IMR-90 (cell line): ENCODE data around the gene P2RX5. TPM values are rescaled to one million over a fixed set of nuclear protein-coding genes. Genes with fewer than 3 reads are reported as not detected.

ENCODE experiments used
- ATAC-seq: fragments of 200-7000 bp; cut with Tn5 transposase; 2 replicates; pipeline ENCODE4 v1.9.1; 2020; ENCODE audit warnings: low read depth, mild to moderate bottlenecking, moderate library complexity
- BruUV-seq: library from RNA; stranded (reverse); fragments of 400-500 nt; replicated peaks from 2 replicates; lab custom pipeline; 2021; lab: Mats Ljungman, UMichigan
- CTCF ChIA-PET: fragments of 300-600 bp; formaldehyde crosslinking; extraction: SDS; loops from one replicate; lab custom pipeline; 2021; ENCODE audit warnings: antibody characterized with exemption; lab: Yijun Ruan, JAX
- POLR2A ChIA-PET: fragments of 300-600 bp; sonication (Branson Sonifier 250); formaldehyde crosslinking; loops from one replicate; lab custom pipeline; 2022; ENCODE audit warnings: antibody characterized with exemption; ENCODE audit not compliant: unreplicated experiment; lab: Charles Lee
- DNase-seq: peaks from one replicate; pipeline ENCODE4 v3.0.0; 2013
- H2AFZ ChIP-seq: replicated peaks from 2 replicates; pipeline ENCODE3; 2013; ENCODE audit warnings: low read length, mild to moderate bottlenecking; ENCODE audit not compliant: poor library complexity
- H2AK5ac ChIP-seq: 2 replicates; pipeline ENCODE4 v1.6.1; 2013; ENCODE audit warnings: low read depth, low read length, inconsistent platforms
- H2AK9ac ChIP-seq: replicated peaks from 2 replicates; pipeline ENCODE3; 2013; ENCODE audit warnings: mild to moderate bottlenecking, low read depth, low read length, moderate library complexity; ENCODE audit not compliant: poor library complexity
- H2BK120ac ChIP-seq: 2 replicates; pipeline ENCODE4 v1.6.1; 2013; ENCODE audit warnings: low read depth, low read length, inconsistent platforms
- H2BK15ac ChIP-seq: 3 replicates; pipeline ENCODE4 v1.6.1; 2013; ENCODE audit warnings: low read depth, low read length, inconsistent platforms
- H2BK20ac ChIP-seq: 2 replicates; pipeline ENCODE4 v1.6.1; 2013; ENCODE audit warnings: low read depth, mild to moderate bottlenecking, inconsistent platforms, low read length, moderate library complexity
- H2BK5ac ChIP-seq: 2 replicates; pipeline ENCODE4 v1.6.1; 2013; ENCODE audit warnings: mild to moderate bottlenecking, low read depth, low read length, inconsistent platforms; ENCODE audit not compliant: poor library complexity, severe bottlenecking
- H3K14ac ChIP-seq: replicated peaks from 2 replicates; pipeline ENCODE4 v1.6.1; 2013; ENCODE audit warnings: low read depth, low read length, inconsistent platforms
- H3K18ac ChIP-seq: 2 replicates; pipeline ENCODE4 v1.6.1; 2013; ENCODE audit warnings: low read depth, low read length, control low read depth
- H3K23ac ChIP-seq: 2 replicates; pipeline ENCODE4 v1.6.1; 2013; ENCODE audit warnings: low read depth, low read length, inconsistent platforms
- H3K27ac ChIP-seq: 2 replicates; pipeline ENCODE4 v1.5.1; 2013; ENCODE audit warnings: mild to moderate bottlenecking, control low read depth, low read length; ENCODE audit not compliant: insufficient read depth
- H3K27me3 ChIP-seq: 2 replicates; pipeline ENCODE4 v1.6.1; 2013; ENCODE audit warnings: low read length; ENCODE audit not compliant: control insufficient read depth, insufficient read depth
- H3K36me3 ChIP-seq: 2 replicates; pipeline ENCODE4 v1.6.1; 2013; ENCODE audit warnings: low read length, mixed read lengths; ENCODE audit not compliant: control insufficient read depth, insufficient read depth
- H3K4ac ChIP-seq: 2 replicates; pipeline ENCODE4 v1.6.1; 2013; ENCODE audit warnings: low read depth, low read length, inconsistent platforms
- H3K4me1 ChIP-seq: 2 replicates; pipeline ENCODE4 v1.6.1; 2013; ENCODE audit warnings: low read length, mixed read lengths; ENCODE audit not compliant: control insufficient read depth, insufficient read depth
- H3K4me2 ChIP-seq: 2 replicates; pipeline ENCODE4 v1.6.1; 2013; ENCODE audit warnings: low read depth, mild to moderate bottlenecking, control low read depth, low read length, moderate library complexity
- H3K4me3 ChIP-seq: 2 replicates; pipeline ENCODE4 v1.5.1; 2013; ENCODE audit warnings: low read depth, mild to moderate bottlenecking, control low read depth, low read length, moderate library complexity; ENCODE audit not compliant: insufficient read depth
- H3K56ac ChIP-seq: 2 replicates; pipeline ENCODE4 v1.6.1; 2013; ENCODE audit warnings: low read length, inconsistent platforms; ENCODE audit not compliant: insufficient read depth; ENCODE audit errors: extremely low read depth
- H3K79me1 ChIP-seq, 2 experiments: 2 replicates each; pipeline ENCODE4 v1.6.1; 2013; ENCODE audit warnings: low read length in 2 of 2, inconsistent platforms in 1 of 2, low read depth in 1 of 2
- H3K9ac ChIP-seq: 2 replicates; pipeline ENCODE4 v1.6.1; 2013; ENCODE audit warnings: low read depth, low read length, control low read depth
- H3K9me1 ChIP-seq: 2 replicates; pipeline ENCODE4 v1.6.1; 2013; ENCODE audit warnings: low read length, inconsistent platforms; ENCODE audit not compliant: insufficient read depth
- H3K9me3 ChIP-seq: 2 replicates; pipeline ENCODE4 v1.6.1; 2013; ENCODE audit warnings: low read length; ENCODE audit not compliant: control insufficient read depth, insufficient read depth
- H4K20me1 ChIP-seq: 2 replicates; pipeline ENCODE4 v1.6.1; 2013; ENCODE audit warnings: low read length, inconsistent platforms; ENCODE audit not compliant: insufficient read depth
- H4K5ac ChIP-seq: 2 replicates; pipeline ENCODE4 v1.6.1; 2013; ENCODE audit warnings: mild to moderate bottlenecking, low read depth, low read length, control low read depth
- H4K8ac ChIP-seq, 2 experiments: 2 replicates each; pipeline ENCODE4 v1.6.1; 2013; ENCODE audit warnings: low read depth in 2 of 2, low read length in 2 of 2, control low read depth in 1 of 2, inconsistent platforms in 1 of 2
- H4K91ac ChIP-seq: 2 replicates; pipeline ENCODE4 v1.6.1; 2013; ENCODE audit warnings: low read depth, low read length, inconsistent platforms; ENCODE audit not compliant: insufficient read depth
- BHLHE40 ChIP-seq: fragments of 150-350 bp; IDR thresholded peaks from 2 replicates; pipeline ENCODE4 v1.6.1; 2016; ENCODE audit warnings: mild to moderate bottlenecking, low read depth, low read length
- CEBPB ChIP-seq: IDR thresholded peaks from 2 replicates; pipeline ENCODE4 v1.6.1; 2012; ENCODE audit warnings: low read depth, low read length, improper control_type of control experiment
- CHD1 ChIP-seq: IDR thresholded peaks from 2 replicates; pipeline ENCODE4 v1.6.1; 2012; ENCODE audit warnings: low read depth, low read length, improper control_type of control experiment
- CTCF ChIP-seq: conservative IDR thresholded peaks from 2 replicates; pipeline ENCODE4 v1.5.1; 2012; ENCODE audit warnings: mild to moderate bottlenecking, low read depth, low read length, improper control_type of control experiment
- FOS ChIP-seq: fragments of 150-350 bp; IDR thresholded peaks from 2 replicates; pipeline ENCODE4 v1.6.1; 2016; ENCODE audit warnings: low read depth, low read length
- MAFK ChIP-seq: IDR thresholded peaks from 2 replicates; pipeline ENCODE4 v1.6.1; 2012; ENCODE audit warnings: low read depth, low read length, improper control_type of control experiment
- MAZ ChIP-seq: IDR thresholded peaks from 2 replicates; pipeline ENCODE4 v1.6.1; 2012; ENCODE audit warnings: low read depth, mild to moderate bottlenecking, low read length, improper control_type of control experiment, moderate library complexity, borderline replicate concordance
- MXI1 ChIP-seq: IDR thresholded peaks from 2 replicates; pipeline ENCODE4 v1.6.1; 2012; ENCODE audit warnings: low read depth, mild to moderate bottlenecking, low read length, moderate library complexity, borderline replicate concordance
- NFE2L2 ChIP-seq: fragments of 150-350 bp; IDR thresholded peaks from 2 replicates; pipeline ENCODE4 v1.6.1; 2016; ENCODE audit warnings: low read depth, mild to moderate bottlenecking, low read length
- POLR2A ChIP-seq: IDR thresholded peaks from 2 replicates; pipeline ENCODE4 v1.6.1; 2012; ENCODE audit warnings: mild to moderate bottlenecking, low read depth, low read length
- RAD21 ChIP-seq: IDR thresholded peaks from 2 replicates; pipeline ENCODE4 v1.6.1; 2012; ENCODE audit warnings: low read length, improper control_type of control experiment
- RCOR1 ChIP-seq: IDR thresholded peaks from 2 replicates; pipeline ENCODE4 v1.6.1; 2012; ENCODE audit warnings: mild to moderate bottlenecking, low read length, improper control_type of control experiment; ENCODE audit not compliant: insufficient replicate concordance
- RFX5 ChIP-seq: IDR thresholded peaks from 2 replicates; pipeline ENCODE4 v1.8.0; 2012; ENCODE audit warnings: low read depth, mild to moderate bottlenecking, low read length, moderate library complexity
- USF2 ChIP-seq: fragments of 150-350 bp; IDR thresholded peaks from 2 replicates; pipeline ENCODE4 v1.6.1; 2017; ENCODE audit warnings: mild to moderate bottlenecking, antibody characterized with exemption, low read length, low read depth
- WGBS, 2 experiments: methylation state at CpG; one replicate each; pipeline versions ENCODE4 v1.1.5 to v1.1.7; 2013; ENCODE audit warnings: missing lambda C conversion rate in 2 of 2; ENCODE audit not compliant: insufficient read length in 1 of 2; ENCODE audit errors: extremely low coverage in 2 of 2; 5-methylcytosine and 5-hydroxymethylcytosine counted together
- dilution Hi-C: fragments of 300-500 bp; cut with HindIII; formaldehyde crosslinking; loops from one replicate; pipeline ENCODE4 v1.14.3; 2018; ENCODE audit warnings: low sequenced_read_pairs; ENCODE audit not compliant: unreplicated experiment
- in situ Hi-C: fragments of 300-500 bp; cut with MboI; formaldehyde crosslinking; loops from 3 replicates; pipeline ENCODE4 v1.14.3; 2019; ENCODE audit warnings: low sequenced_read_pairs, inconsistent platforms, mixed read lengths
- intact Hi-C: fragments of 100-400 bp; cut with micrococcal nuclease; formaldehyde crosslinking; loops from 2 replicates; pipeline ENCODE4 v1.10.0; 2022
- polyA plus RNA-seq, 3 experiments: library from polyadenylated mRNA; depleted of rRNA; stranded (reverse); fragments of >200 nt; gene quantifications; 2 replicates each; pipeline ENCODE4 v1.2.3, GENCODE V29; 2012; ENCODE audit warnings: low replicate concordance in 1 of 3
- total RNA-seq: library from RNA; depleted of rRNA; stranded (reverse); fragments of >200 nt; gene quantifications from 2 replicates; pipeline ENCODE4 v1.2.3, GENCODE V29; 2012

P2RX5 gene
- total and polyA plus RNA-seq, 2 of the 4 experiments (the other 2 are of a cell fraction): 1.8 to 3.7 TPM

- in situ Hi-C loops (no loop called here), intact Hi-C loops (no loop called here), dilution Hi-C loops (no loop called here)
- Histone ChIP-seq H2BK20ac (no peak overlapping the region), H4K91ac (no peak overlapping the region), H3K79me1 (no peaks in the 10 kb centered on the region), H3K14ac (no peak overlapping the region), H2AFZ (no peak overlapping the region), H3K27me3 (peaks cover 10% of the 10 kb centered on the region), H3K9ac (no peak overlapping the region), H3K4ac (no peak overlapping the region), H3K27ac (no peak overlapping the region), H4K20me1 (no peaks in the 10 kb centered on the region), H3K4me3 (no peak overlapping the region), H3K9me3 (no peaks in the 10 kb centered on the region), H2BK15ac (no peak overlapping the region), H2BK5ac (no peak overlapping the region), H4K5ac (no peak overlapping the region), H3K36me3 (no peaks in the 10 kb centered on the region), H3K4me1 (peaks cover 4% of the 10 kb centered on the region; the same call in 1 of the 2 replicates), H3K4me2 (no peak overlapping the region), H4K8ac (no peak overlapping the region), H3K56ac (no peak overlapping the region), H2AK5ac (no peak overlapping the region), H3K9me1 (no peaks in the 10 kb centered on the region), H2AK9ac (no peak overlapping the region), H3K23ac (no peak overlapping the region), H2BK120ac (no peak overlapping the region), H3K18ac (no peak overlapping the region)
- no TSS peak for BruUV-seq
- ATAC-seq (no peak), DNase-seq (no peak)
- CTCF ChIA-PET: no interaction called here
- no peak for TF ChIP-seq BHLHE40
- no peak for TF ChIP-seq CEBPB
- no peak for TF ChIP-seq RAD21
- TF ChIP-seq MAFK: no peak
- TF ChIP-seq FOS: no peak
- TF ChIP-seq MAZ: no peak
- no peak for TF ChIP-seq RCOR1
- TF ChIP-seq CTCF: no peak
- no peak for TF ChIP-seq RFX5
- no peak for TF ChIP-seq POLR2A
- no peak for TF ChIP-seq MXI1
- TF ChIP-seq USF2: no peak
- TF ChIP-seq NFE2L2: no peak
- TF ChIP-seq CHD1: no peak
- POLR2A ChIA-PET: no interaction called here
- 95% methylated on average over 8 of the region's 22 CpGs; no CpG with 5 or more reads in 1 of the 2 experiments for WGBS, 2 experiments
Observed at GRCh38 chr17:3690094-3690715, 5.8 kb downstream of the P2RX5 start.
